ENCODE measurements around the gene RBMS3. TPM values are rescaled to one million over a fixed set of nuclear protein-coding genes. Genes with fewer than 3 reads are reported as not detected.

Gene RBMS3
- polyA plus RNA-seq, 1 experiment: 33.4 TPM

GRCh38 chr3:29557825-29558224 is 277.0 kb downstream of the RBMS3 start:
- no peak overlapping the region for H3K27ac ChIP-seq (ENCODE audit: low read depth, low read length)
- no peak for DNase-seq (ENCODE audit: low read depth, low spot score)
- H3K9me3 ChIP-seq (ENCODE audit: control insufficient read depth, insufficient read depth, low read length): no peaks in the 10 kb centered on the region
- no peak overlapping the region for H3K4me3 ChIP-seq (ENCODE audit: low read depth, low read length)
- ChIA-PET CTCF (interaction anchor here (0.7 kb wide), 1 partner anchor 278 kb away, joined by 3 read pairs; no protein-coding TSS in a partner anchor), POLR2A (no interaction called here)
- no peaks in the 10 kb centered on the region for H3K27me3 ChIP-seq (ENCODE audit: control insufficient read depth, insufficient read depth, low read length)
- TF ChIP-seq, protein P1, sequence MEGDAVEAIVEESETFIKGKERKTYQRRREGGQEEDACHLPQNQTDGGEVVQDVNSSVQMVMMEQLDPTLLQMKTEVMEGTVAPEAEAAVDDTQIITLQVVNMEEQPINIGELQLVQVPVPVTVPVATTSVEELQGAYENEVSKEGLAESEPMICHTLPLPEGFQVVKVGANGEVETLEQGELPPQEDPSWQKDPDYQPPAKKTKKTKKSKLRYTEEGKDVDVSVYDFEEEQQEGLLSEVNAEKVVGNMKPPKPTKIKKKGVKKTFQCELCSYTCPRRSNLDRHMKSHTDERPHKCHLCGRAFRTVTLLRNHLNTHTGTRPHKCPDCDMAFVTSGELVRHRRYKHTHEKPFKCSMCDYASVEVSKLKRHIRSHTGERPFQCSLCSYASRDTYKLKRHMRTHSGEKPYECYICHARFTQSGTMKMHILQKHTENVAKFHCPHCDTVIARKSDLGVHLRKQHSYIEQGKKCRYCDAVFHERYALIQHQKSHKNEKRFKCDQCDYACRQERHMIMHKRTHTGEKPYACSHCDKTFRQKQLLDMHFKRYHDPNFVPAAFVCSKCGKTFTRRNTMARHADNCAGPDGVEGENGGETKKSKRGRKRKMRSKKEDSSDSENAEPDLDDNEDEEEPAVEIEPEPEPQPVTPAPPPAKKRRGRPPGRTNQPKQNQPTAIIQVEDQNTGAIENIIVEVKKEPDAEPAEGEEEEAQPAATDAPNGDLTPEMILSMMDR (IDR thresholded peaks at IDR 0.05; ENCODE audit: low read depth, low read length): no peak

DNA sequence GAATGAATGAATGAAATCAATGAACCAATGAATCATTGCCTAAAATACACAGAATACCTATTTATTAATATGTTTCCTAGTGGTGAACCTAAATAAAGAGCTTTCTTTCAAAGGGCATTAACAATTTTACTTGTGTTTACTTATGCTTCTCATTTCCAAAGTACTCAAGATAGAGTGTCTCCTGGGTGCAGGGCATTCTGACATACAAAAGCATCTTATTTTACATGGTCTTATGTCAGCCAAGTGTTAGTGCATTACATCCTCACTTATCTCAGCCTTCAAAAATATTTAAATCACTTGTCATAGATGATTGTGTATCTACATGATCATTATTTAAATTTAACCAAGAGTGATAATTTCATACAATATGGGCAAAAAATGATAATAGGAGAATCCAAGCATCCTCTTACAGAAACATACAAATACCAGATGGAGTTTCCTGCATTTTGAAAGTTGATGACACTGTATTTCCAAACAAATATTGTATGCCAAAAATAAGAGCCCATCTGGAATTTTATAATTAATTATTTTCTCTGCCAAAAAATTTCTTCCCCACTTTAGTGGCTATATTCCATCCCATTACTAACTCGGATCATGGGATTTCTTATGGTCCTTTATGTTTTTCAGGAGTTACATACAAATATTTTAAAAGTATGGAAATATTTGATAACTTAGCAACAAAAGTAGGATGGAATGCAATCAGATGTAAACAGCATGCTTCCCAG is 279.0 kb downstream of the RBMS3 start:
- H3K27ac ChIP-seq (ENCODE audit: low read depth, low read length): no peak overlapping the region
- no peaks in the 10 kb centered on the region for H3K27me3 ChIP-seq (ENCODE audit: control insufficient read depth, insufficient read depth, low read length)
- no peaks in the 10 kb centered on the region for H3K9me3 ChIP-seq (ENCODE audit: control insufficient read depth, insufficient read depth, low read length)
- TF ChIP-seq, protein P1 (IDR thresholded peaks at IDR 0.05; ENCODE audit: low read depth, low read length): no peak
- ChIA-PET CTCF (interaction anchor here (1.0 to 1.1 kb wide), 2 partner anchors 21 to 892 kb away, joined by 3 read pairs; no protein-coding TSS in a partner anchor), POLR2A (no interaction called here)
- no peak overlapping the region for H3K4me3 ChIP-seq (ENCODE audit: low read depth, low read length)
- DNase-seq (ENCODE audit: low read depth, low spot score): no peak

DNA sequence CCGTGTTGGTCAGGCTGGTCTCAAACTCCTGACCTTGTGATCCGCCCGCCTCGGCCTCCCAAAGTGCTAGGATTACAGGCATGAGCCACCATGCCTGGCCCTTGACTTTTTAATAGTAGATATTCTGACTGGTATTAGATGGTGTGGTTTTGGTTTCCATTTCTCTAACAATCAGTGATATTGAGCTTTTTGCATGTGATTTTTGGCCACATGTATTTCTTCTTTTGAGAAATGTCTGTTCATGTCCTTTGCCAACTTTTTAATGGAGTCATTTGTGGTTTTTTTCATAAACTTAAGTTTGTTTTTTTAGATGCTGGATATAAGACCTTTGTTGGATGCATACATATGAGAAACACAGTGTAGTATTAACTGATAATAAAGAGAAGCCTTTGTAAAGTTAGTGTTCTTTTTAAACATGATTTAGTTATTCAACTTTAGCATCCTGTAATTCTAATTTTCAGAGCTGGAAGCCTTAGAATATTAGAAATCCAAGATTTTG is 280.8 kb downstream of the RBMS3 start:
- ChIA-PET CTCF (no interaction called here), POLR2A (no interaction called here)
- H3K27ac ChIP-seq (ENCODE audit: low read depth, low read length): no peak overlapping the region
- no peak overlapping the region for H3K4me3 ChIP-seq (ENCODE audit: low read depth, low read length)
- no peaks in the 10 kb centered on the region for H3K9me3 ChIP-seq (ENCODE audit: control insufficient read depth, insufficient read depth, low read length)
- H3K27me3 ChIP-seq (ENCODE audit: control insufficient read depth, insufficient read depth, low read length): no peaks in the 10 kb centered on the region
- TF ChIP-seq, protein P1 (IDR thresholded peaks at IDR 0.05; ENCODE audit: low read depth, low read length): no peak
- DNase-seq (ENCODE audit: low read depth, low spot score): no peak

GRCh38 chr3:29565236-29565635 is 284.4 kb downstream of the RBMS3 start:
- DNase-seq (ENCODE audit: low read depth, low spot score): no peak
- H3K4me3 ChIP-seq (ENCODE audit: low read depth, low read length): no peak overlapping the region
- no peaks in the 10 kb centered on the region for H3K27me3 ChIP-seq (ENCODE audit: control insufficient read depth, insufficient read depth, low read length)
- H3K27ac ChIP-seq (ENCODE audit: low read depth, low read length): no peak overlapping the region
- TF ChIP-seq, protein P1 (IDR thresholded peaks at IDR 0.05; ENCODE audit: low read depth, low read length): no peak
- CTCF ChIA-PET: no interaction called here
- POLR2A ChIA-PET: no interaction called here
- H3K9me3 ChIP-seq (ENCODE audit: control insufficient read depth, insufficient read depth, low read length): no peaks in the 10 kb centered on the region

DNA sequence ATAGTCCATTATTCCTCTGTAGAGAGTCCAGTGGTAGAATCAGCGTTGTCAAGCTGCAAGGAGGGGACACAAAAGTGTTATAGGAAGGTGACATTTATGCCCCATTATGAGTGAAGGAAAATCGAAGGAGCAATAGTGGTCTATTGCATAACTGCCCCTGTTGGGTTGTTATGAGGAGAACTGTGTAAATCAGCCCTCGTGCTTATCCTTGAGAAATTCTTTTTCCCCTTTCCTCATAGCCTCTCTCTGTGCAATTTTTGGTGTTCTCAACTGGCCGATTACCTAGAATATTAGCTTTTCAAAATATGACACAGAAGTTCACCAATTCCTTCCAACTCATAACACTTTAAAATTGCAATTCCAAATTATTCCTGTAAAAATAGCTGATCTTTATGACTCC is 286.6 kb downstream of the RBMS3 start:
- H3K27ac ChIP-seq (ENCODE audit: low read depth, low read length): no peak overlapping the region
- H3K27me3 ChIP-seq (ENCODE audit: control insufficient read depth, insufficient read depth, low read length): no peaks in the 10 kb centered on the region
- ChIA-PET CTCF (no interaction called here), POLR2A (no interaction called here)
- TF ChIP-seq, protein P1 (IDR thresholded peaks at IDR 0.05; ENCODE audit: low read depth, low read length): no peak
- H3K4me3 ChIP-seq (ENCODE audit: low read depth, low read length): no peak overlapping the region
- H3K9me3 ChIP-seq (ENCODE audit: control insufficient read depth, insufficient read depth, low read length): no peaks in the 10 kb centered on the region
- no peak for DNase-seq (ENCODE audit: low read depth, low spot score)

Data from AG04450 (cell line).